D721Med (cell line): ENCODE measurements around the gene PTPRCAP.
"Not testable (repeated sequence)": the region's sequence is repeated elsewhere in the genome, so short reads cannot be mapped to it uniquely, and the experiment has no call there.

Source experiments
- DNase-seq: peaks from one replicate; pipeline ENCODE4 v3.0.0; 2011; ENCODE audit warnings: low spot score; ENCODE audit not compliant: insufficient read length
- FAIRE-seq: peaks from 2 replicates; lab custom pipeline; 2011; peaks lifted over from hg19 to GRCh38; lab: Jason Lieb, UNC
- CTCF ChIP-seq: IDR thresholded peaks from 2 replicates; pipeline ENCODE4 v1.5.1; 2012; ENCODE audit warnings: mild to moderate bottlenecking, control low read depth; ENCODE audit not compliant: insufficient read depth; ENCODE audit errors: missing control alignments

PTPRCAP gene

GRCh38 chr11:67468056-67468455 is 30.6 kb upstream of the PTPRCAP start:
- FAIRE-seq, result no peak

GRCh38 chr11:67466962-67467771 is 29.7 kb upstream of the PTPRCAP start:
- no peak for DNase-seq
- TF ChIP-seq CTCF, result no peak
- no peak for FAIRE-seq

More at GRCh38 chr11:67468056-67468455, 30.6 kb upstream of the PTPRCAP start:
- TF ChIP-seq CTCF, result no peak
- no peak for DNase-seq

GRCh38 chr11:67466367-67466766 is 28.9 kb upstream of the PTPRCAP start:
- DNase-seq, result no peak
- FAIRE-seq, result no peak
- no peak for TF ChIP-seq CTCF

- DNase-seq, FAIRE-seq: not testable (repeated sequence)
Measured at GRCh38 chr11:67465530-67465929, 28.0 kb upstream of the PTPRCAP start.

- no peak for FAIRE-seq
- TF ChIP-seq CTCF, result no peak
- no peak for DNase-seq
Measured at GRCh38 chr11:67465189-67465510, 27.7 kb upstream of the PTPRCAP start.

GRCh38 chr11:67464411-67465188 is 27.1 kb upstream of the PTPRCAP start:
- no peak for DNase-seq
- FAIRE-seq, result no peak
- no peak for TF ChIP-seq CTCF

GRCh38 chr11:67463680-67464410 is 26.4 kb upstream of the PTPRCAP start:
- TF ChIP-seq CTCF, result no peak
- DNase-seq (no peak), FAIRE-seq (no peak)
